Endodermal cell (in vitro differentiated cells): ENCODE results near the gene ATG9B. TPM values are rescaled to one million over a fixed set of nuclear protein-coding genes. Genes with fewer than 3 reads are reported as not detected.
A peak's percentile ranks its signal among the peaks of the same experiment; 100 is the strongest.

Source experiments
- DNase-seq: peaks from one replicate; pipeline ENCODE4 v3.0.0-alpha.2; 2017
- H3K27ac ChIP-seq: 2 replicates; pipeline ENCODE4 v1.5.1; 2013; ENCODE audit warnings: mild to moderate bottlenecking, low read depth, low read length, moderate library complexity
- H3K27me3 ChIP-seq: 2 replicates; pipeline ENCODE4 v1.6.1; 2013; ENCODE audit warnings: mild to moderate bottlenecking, low read length, moderate library complexity; ENCODE audit not compliant: insufficient read depth, control insufficient read depth, poor library complexity, severe bottlenecking
- H3K36me3 ChIP-seq: 2 replicates; pipeline ENCODE4 v1.7.0; 2013; ENCODE audit warnings: mild to moderate bottlenecking, low read length, moderate library complexity; ENCODE audit not compliant: control insufficient read depth, insufficient read depth
- H3K4me1 ChIP-seq: one replicate; pipeline ENCODE4 v1.7.0; 2013; ENCODE audit warnings: low read length; ENCODE audit not compliant: control insufficient read depth, insufficient read depth
- H3K4me3 ChIP-seq: 2 replicates; pipeline ENCODE4 v1.5.1; 2013; ENCODE audit warnings: mild to moderate bottlenecking, low read length, moderate library complexity
- H3K9ac ChIP-seq: 2 replicates; pipeline ENCODE4 v1.6.1; 2013; ENCODE audit warnings: mild to moderate bottlenecking, low read length, moderate library complexity; ENCODE audit not compliant: poor library complexity, severe bottlenecking; ENCODE audit errors: extremely low read depth
- H3K9me3 ChIP-seq: 2 replicates; pipeline ENCODE4 v1.6.1; 2013; ENCODE audit warnings: mild to moderate bottlenecking, low read length, moderate library complexity; ENCODE audit not compliant: control insufficient read depth
- H3K27ac Mint-ChIP-seq: 2 replicates; pipeline ENCODE4 v1.8.0; 2020; ENCODE audit warnings: mixed read lengths
- H3K27me3 Mint-ChIP-seq: 2 replicates; pipeline ENCODE4 v1.8.0; 2021; ENCODE audit warnings: mild to moderate bottlenecking, mixed read lengths; ENCODE audit not compliant: insufficient read depth
- H3K36me3 Mint-ChIP-seq: 2 replicates; pipeline ENCODE4 v1.8.0; 2020; ENCODE audit warnings: low read depth, mixed read lengths
- H3K4me1 Mint-ChIP-seq: 2 replicates; pipeline ENCODE4 v1.8.0; 2020; ENCODE audit warnings: mixed read lengths
- H3K4me3 Mint-ChIP-seq: 2 replicates; pipeline ENCODE4 v1.8.0; 2020; ENCODE audit warnings: mild to moderate bottlenecking, moderate library complexity, mixed read lengths
- H3K9me3 Mint-ChIP-seq: 2 replicates; pipeline ENCODE4 v1.8.0; 2020; ENCODE audit warnings: mild to moderate bottlenecking, mixed read lengths
- CTCF ChIP-seq: fragments of 200-600 bp; sonication (generic); conservative IDR thresholded peaks from 2 replicates; pipeline ENCODE4 v1.5.0; 2021; ENCODE audit warnings: antibody characterized with exemption, mild to moderate bottlenecking
- WGBS, 2 experiments: methylation state at CpG; one replicate each; pipeline versions ENCODE4 v1.1.5 to v1.1.7; 2013; ENCODE audit warnings: missing lambda C conversion rate in 2 of 2, mixed read lengths in 1 of 2; ENCODE audit not compliant: insufficient coverage in 1 of 2, insufficient read length in 1 of 2; 5-methylcytosine and 5-hydroxymethylcytosine counted together
- total RNA-seq, 2 donors: library from RNA; stranded (reverse); fragmentation: NEBNext Ultra II Directional in 1 of 2; extraction: Animal tissue kit (Norgen Biotek cat#: 25700) in 1 of 2; gene quantifications; 2 replicates in 1 of 2; 3 replicates in 1 of 2; pipeline ENCODE4 v1.2.1, GENCODE V29; 2021

ATG9B gene
- total RNA-seq, 2 donors from 2014 or later = 2.0 to 3.0 TPM

GRCh38 chr7:151032936-151033863, 8.9 kb upstream of the ATG9B start:
- Mint-ChIP-seq H3K27ac (no peak overlapping the region), H3K36me3 (peaks cover 8% of the 10 kb centered on the region), H3K4me3 (no peak overlapping the region), H3K4me1 (peaks cover 5% of the 10 kb centered on the region), H3K9me3 (no peaks in the 10 kb centered on the region), H3K27me3 (no peaks in the 10 kb centered on the region)
- no peak overlapping the region for H3K27ac ChIP-seq
- no peaks in the 10 kb centered on the region for H3K4me1 ChIP-seq
- no peaks in the 10 kb centered on the region for H3K9me3 ChIP-seq
- no peaks in the 10 kb centered on the region for H3K27me3 ChIP-seq
- WGBS, 2 experiments = 90 to 91% methylated on average over 7 to 17 of the region's 17 CpGs
- TF ChIP-seq CTCF = peak; percentile 55
- H3K9ac ChIP-seq = no peak overlapping the region
- peak; percentile 58 for DNase-seq
- no peak overlapping the region for H3K4me3 ChIP-seq
- peaks cover 10% of the 10 kb centered on the region for H3K36me3 ChIP-seq

GRCh38 chr7:151031011-151031410, 6.7 kb upstream of the ATG9B start:
- Histone ChIP-seq H3K9me3 (no peaks in the 10 kb centered on the region), H3K4me3 (no peak overlapping the region), H3K4me1 (peaks cover 7% of the 10 kb centered on the region), H3K27me3 (no peaks in the 10 kb centered on the region), H3K27ac (no peak overlapping the region), H3K9ac (no peak overlapping the region), H3K36me3 (peaks cover 4% of the 10 kb centered on the region)
- TF ChIP-seq CTCF = no peak
- no peak overlapping the region for H3K4me3 Mint-ChIP-seq
- WGBS, 2 experiments = 93 to 96% methylated on average over 3 to 4 of the region's 4 CpGs
- H3K27me3 Mint-ChIP-seq = peaks cover 2% of the 10 kb centered on the region
- no peak for DNase-seq
- no peaks in the 10 kb centered on the region for H3K9me3 Mint-ChIP-seq
- H3K4me1 Mint-ChIP-seq = peaks cover 24% of the 10 kb centered on the region
- H3K36me3 Mint-ChIP-seq = no peaks in the 10 kb centered on the region
- H3K27ac Mint-ChIP-seq = no peak overlapping the region

GRCh38 chr7:151028948-151029501, 4.7 kb upstream of the ATG9B start:
- Histone ChIP-seq H3K9me3 (no peaks in the 10 kb centered on the region), H3K4me3 (peak overlapping the region; percentile 93), H3K36me3 (peaks cover 4% of the 10 kb centered on the region), H3K27ac (no peak overlapping the region), H3K4me1 (peaks cover 9% of the 10 kb centered on the region), H3K9ac (peak overlapping the region; percentile 83), H3K27me3 (no peaks in the 10 kb centered on the region)
- TF ChIP-seq CTCF = peak; percentile 4
- peaks cover 16% of the 10 kb centered on the region for H3K27me3 Mint-ChIP-seq
- H3K9me3 Mint-ChIP-seq = no peaks in the 10 kb centered on the region
- peak overlapping the region; percentile 86 for H3K4me3 Mint-ChIP-seq
- no peak for DNase-seq
- H3K4me1 Mint-ChIP-seq = peaks cover 27% of the 10 kb centered on the region
- WGBS, 2 experiments = 70 to 75% methylated on average over 8 to 17 of the region's 17 CpGs
- no peaks in the 10 kb centered on the region for H3K36me3 Mint-ChIP-seq
- H3K27ac Mint-ChIP-seq = peak overlapping the region; percentile 98
